ENCODE data around the gene ZNF423.

The ZNF423 gene

DNA sequence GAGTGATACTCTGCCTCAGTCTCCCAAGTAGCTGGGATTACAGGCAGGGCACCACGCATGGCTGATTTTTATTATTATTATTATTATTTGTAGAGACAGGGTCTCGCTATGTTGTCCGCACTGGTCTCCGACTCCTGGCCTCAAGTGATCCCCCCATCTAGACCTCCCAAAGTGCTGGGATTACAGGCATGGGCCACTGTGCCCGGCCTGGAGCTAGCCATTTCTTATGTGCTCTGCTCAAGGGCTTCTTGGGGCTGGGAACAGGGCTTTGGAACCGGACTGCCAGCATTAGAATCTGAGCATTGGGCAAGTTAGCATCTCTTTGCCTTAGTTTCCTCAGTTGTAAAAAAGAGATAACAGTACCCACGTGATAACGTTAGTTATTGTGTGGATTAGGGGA, 371.0 kb downstream of the ZNF423 start:
- no peak for TF ChIP-seq CTCF (IDR thresholded peaks at IDR 0.05; ENCODE audit: insufficient read depth, missing control alignments)
- no peak for FAIRE-seq

DNA sequence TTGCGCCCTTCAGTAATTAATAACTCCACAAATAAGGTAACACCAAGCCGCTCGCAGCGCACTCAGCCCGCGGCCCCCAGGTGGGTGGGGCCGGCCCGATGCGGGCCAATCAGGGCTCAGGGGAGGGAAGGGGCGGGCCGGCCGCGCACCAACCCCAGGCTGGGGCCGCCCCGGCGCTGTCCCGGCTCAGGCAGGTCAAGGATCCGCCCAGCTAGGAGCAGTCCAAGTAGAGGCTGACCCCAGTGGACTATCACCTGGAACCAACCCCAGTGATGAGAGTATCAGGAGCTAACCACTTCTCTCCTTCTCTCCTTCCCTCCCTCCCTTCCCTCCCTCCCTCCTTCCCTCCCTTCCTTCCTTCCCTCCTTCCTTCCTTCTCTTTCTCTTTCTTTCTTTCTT, 371.5 kb downstream of the ZNF423 start:
- no peak for TF ChIP-seq CTCF (IDR thresholded peaks at IDR 0.05; ENCODE audit: insufficient read depth, missing control alignments)
- DNase-seq (ENCODE audit: insufficient read length, low spot score) (no peak), FAIRE-seq (no peak)

More for the DNA sequence above, 371.0 kb downstream of the ZNF423 start:
- no peak for DNase-seq (ENCODE audit: insufficient read length, low spot score)

DNA sequence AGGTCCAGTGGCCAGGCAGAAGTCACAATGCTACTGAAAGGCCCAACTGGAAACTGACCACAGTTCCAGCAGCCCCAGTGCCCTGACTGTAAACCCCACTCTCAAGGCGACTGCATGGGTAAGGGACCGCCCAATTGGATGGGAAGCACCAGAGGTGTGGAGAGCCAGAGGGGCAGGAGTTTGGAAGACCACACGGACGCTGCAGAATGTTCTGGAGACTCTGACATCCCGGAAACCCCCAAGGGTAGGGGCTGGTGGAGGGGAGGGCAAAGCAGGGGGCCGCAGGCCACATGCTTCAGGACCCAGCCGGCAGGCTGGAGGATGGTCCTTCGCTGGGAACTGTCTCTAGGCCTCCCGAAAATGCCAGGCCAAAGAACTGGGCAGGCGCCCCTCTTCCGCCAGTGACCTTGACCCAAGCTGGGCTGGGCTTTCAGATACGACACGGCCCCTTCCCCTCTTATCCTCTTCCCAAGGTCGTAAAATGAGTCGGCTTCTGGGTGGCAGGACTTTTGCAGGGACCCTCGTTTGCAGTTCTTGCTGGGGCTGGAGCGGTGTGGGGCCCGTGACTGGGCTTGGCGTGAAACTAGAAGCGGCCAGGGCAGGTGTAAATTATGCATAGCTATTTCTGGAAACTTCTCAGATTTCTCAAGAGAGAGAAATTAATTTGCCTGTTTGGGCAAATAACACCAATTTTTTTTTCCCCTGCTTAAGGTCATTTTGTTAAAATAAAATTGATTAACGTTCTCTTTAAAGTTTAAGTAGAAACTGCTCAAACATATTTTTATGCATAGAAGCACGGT, 372.1 kb downstream of the ZNF423 start:
- FAIRE-seq (no peak), DNase-seq (ENCODE audit: insufficient read length, low spot score) (no peak)
- no peak for TF ChIP-seq CTCF (IDR thresholded peaks at IDR 0.05; ENCODE audit: insufficient read depth, missing control alignments)

DNA sequence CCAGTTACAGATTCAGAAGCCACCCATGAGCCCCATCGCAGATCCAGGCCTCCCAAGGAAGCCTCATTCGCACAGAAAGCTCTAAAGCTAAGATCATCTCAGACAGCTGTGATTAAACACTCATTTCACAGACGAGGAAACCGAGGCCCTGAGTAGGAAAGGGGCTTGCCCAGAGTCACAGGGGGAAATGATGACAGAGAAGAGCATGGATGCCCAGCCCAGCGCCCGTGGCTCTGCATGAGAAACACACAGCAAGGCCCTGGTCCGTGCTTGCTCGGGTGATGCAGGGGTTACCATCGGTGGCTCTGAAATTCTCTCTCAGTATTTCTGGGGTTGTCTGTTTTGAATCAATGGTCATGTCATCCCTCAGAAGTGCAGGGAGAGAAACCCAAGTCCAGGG, 372.7 kb downstream of the ZNF423 start:
- FAIRE-seq (no peak), DNase-seq (ENCODE audit: insufficient read length, low spot score) (no peak)
- TF ChIP-seq CTCF (IDR thresholded peaks at IDR 0.05; ENCODE audit: insufficient read depth, missing control alignments) = no peak

- TF ChIP-seq CTCF (IDR thresholded peaks at IDR 0.05; ENCODE audit: insufficient read depth, missing control alignments) = no peak
- no peak for DNase-seq (ENCODE audit: insufficient read length, low spot score)
- FAIRE-seq = no peak
Measured at GRCh38 chr16:49482690-49483089, 373.2 kb downstream of the ZNF423 start.

GRCh38 chr16:49478616-49479015, 377.3 kb downstream of the ZNF423 start:
- no peak for FAIRE-seq
- no peak for TF ChIP-seq CTCF (IDR thresholded peaks at IDR 0.05; ENCODE audit: insufficient read depth, missing control alignments)
- no peak for DNase-seq (ENCODE audit: insufficient read length, low spot score)

DNA sequence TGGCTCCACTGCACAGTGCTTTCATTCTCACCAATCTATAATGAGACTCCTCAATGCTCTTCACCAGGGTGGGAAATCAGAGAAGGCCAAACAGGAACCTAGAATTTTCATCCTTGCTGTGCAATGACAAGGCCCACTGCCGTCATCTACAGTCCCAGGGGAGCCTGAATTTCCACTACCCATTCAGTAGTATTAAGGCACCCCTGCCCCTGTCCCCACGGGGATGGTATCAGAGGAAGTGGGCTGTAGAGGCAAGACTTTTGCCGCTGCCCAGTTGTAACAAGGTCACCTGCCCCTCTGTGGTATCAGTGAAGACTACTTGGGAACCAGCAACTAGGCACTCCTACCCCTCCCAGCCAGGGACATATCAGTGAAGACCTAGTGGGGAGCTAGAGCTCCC, 377.8 kb downstream of the ZNF423 start:
- FAIRE-seq (no peak), DNase-seq (ENCODE audit: insufficient read length, low spot score) (no peak)
- TF ChIP-seq CTCF (IDR thresholded peaks at IDR 0.05; ENCODE audit: insufficient read depth, missing control alignments) = no peak
